DND-41 (cell line): ENCODE measurements around the gene MPP2.
A peak's percentile ranks its signal among the peaks of the same experiment; 100 is the strongest.

ENCODE experiments used
- EZH2 ChIP-seq: IDR thresholded peaks from 3 replicates; pipeline ENCODE4 v1.6.1; 2012; ENCODE audit warnings: borderline replicate concordance, low read depth, mild to moderate bottlenecking, moderate library complexity, low read length, inconsistent platforms; ENCODE audit not compliant: severe bottlenecking
- TF ChIP-seq, protein P1 (sequence below): IDR thresholded peaks from 2 replicates; pipeline ENCODE4 v1.5.1; 2012; ENCODE audit warnings: borderline replicate concordance, low read length, moderate library complexity, mild to moderate bottlenecking; ENCODE audit not compliant: poor library complexity, severe bottlenecking; ENCODE audit errors: extremely low read depth

DNA sequence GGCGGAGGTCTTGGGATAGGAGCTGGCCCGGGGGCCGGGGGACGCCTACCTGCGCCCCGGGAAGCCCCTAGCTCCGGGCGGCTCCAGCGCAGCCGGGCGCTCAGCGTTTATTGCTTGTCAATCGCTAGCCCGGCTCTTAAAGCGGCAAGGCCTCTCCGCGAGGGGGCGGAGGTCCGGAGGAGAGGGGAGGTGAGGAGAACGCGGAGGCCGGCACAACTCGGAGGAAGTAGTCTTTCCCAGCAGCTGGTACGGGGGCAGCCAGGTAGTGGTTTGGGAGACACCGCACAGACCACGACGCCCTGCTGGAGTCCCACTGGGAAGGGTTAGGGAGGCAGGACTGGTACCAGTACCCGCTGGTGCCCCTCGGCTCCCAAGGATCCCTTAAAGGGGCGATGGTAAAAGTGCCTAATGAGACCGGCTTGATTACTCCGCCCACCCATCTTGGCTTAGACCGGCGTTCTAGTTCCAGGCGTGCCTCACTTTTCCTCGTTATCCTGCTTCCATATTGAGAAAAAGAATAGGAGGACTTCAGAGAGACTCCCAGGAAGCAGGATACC is at the start of gene MPP2:
- peak; percentile 32 for TF ChIP-seq EZH2
- TF ChIP-seq, protein P1, sequence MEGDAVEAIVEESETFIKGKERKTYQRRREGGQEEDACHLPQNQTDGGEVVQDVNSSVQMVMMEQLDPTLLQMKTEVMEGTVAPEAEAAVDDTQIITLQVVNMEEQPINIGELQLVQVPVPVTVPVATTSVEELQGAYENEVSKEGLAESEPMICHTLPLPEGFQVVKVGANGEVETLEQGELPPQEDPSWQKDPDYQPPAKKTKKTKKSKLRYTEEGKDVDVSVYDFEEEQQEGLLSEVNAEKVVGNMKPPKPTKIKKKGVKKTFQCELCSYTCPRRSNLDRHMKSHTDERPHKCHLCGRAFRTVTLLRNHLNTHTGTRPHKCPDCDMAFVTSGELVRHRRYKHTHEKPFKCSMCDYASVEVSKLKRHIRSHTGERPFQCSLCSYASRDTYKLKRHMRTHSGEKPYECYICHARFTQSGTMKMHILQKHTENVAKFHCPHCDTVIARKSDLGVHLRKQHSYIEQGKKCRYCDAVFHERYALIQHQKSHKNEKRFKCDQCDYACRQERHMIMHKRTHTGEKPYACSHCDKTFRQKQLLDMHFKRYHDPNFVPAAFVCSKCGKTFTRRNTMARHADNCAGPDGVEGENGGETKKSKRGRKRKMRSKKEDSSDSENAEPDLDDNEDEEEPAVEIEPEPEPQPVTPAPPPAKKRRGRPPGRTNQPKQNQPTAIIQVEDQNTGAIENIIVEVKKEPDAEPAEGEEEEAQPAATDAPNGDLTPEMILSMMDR = no peak
